MM.1S (cell line): ENCODE measurements around the gene HRH3.

Experiments
- DNase-seq: peaks from one replicate; pipeline ENCODE4 v3.0.0-alpha.2; 2015
- H2AFZ ChIP-seq: fragments of 300-600 bp; sonication (generic); 2 replicates; pipeline ENCODE4 v1.6.0; 2016; ENCODE audit warnings: antibody characterized with exemption, low read length
- H3F3A ChIP-seq: fragments of 300-600 bp; sonication (generic); 2 replicates; pipeline ENCODE4 v1.6.1; 2016; ENCODE audit warnings: mild to moderate bottlenecking, antibody characterized with exemption, low read length, moderate library complexity, mixed read lengths; ENCODE audit not compliant: insufficient read depth
- H3K27ac ChIP-seq: fragments of 300-600 bp; sonication (generic); 2 replicates; pipeline ENCODE4 v1.5.1; 2016; ENCODE audit warnings: mild to moderate bottlenecking, low read length
- H3K27me3 ChIP-seq: fragments of 300-600 bp; sonication (generic); replicated peaks from 2 replicates; pipeline ENCODE4 v1.6.0; 2016; ENCODE audit warnings: low read length; ENCODE audit not compliant: insufficient read depth
- H3K36me3 ChIP-seq: fragments of 300-600 bp; sonication (generic); replicated peaks from 2 replicates; pipeline ENCODE4 v1.6.1; 2016; ENCODE audit warnings: mild to moderate bottlenecking, low read length, mixed read lengths; ENCODE audit not compliant: insufficient read depth
- H3K4me1 ChIP-seq: fragments of 300-600 bp; sonication (generic); 2 replicates; pipeline ENCODE4 v1.6.1; 2016; ENCODE audit warnings: low read length, mixed read lengths
- H3K4me2 ChIP-seq: fragments of 300-600 bp; sonication (generic); 2 replicates; pipeline ENCODE4 v1.6.0; 2016; ENCODE audit warnings: low read depth, low read length
- H3K4me3 ChIP-seq: fragments of 300-600 bp; sonication (generic); 2 replicates; pipeline ENCODE4 v1.5.1; 2016; ENCODE audit warnings: low read length, mixed read lengths
- H3K79me2 ChIP-seq: fragments of 300-600 bp; sonication (generic); 2 replicates; pipeline ENCODE4 v1.6.1; 2016; ENCODE audit warnings: mixed run types, low read length, mixed read lengths
- H3K9ac ChIP-seq: fragments of 300-600 bp; sonication (generic); 2 replicates; pipeline ENCODE4 v1.6.1; 2016; ENCODE audit warnings: low read length, mixed read lengths
- H3K9me2 ChIP-seq: fragments of 300-600 bp; sonication (generic); replicated peaks from 2 replicates; pipeline ENCODE4 v1.6.1; 2016; ENCODE audit warnings: mild to moderate bottlenecking, low read length, mixed read lengths; ENCODE audit not compliant: insufficient read depth
- H3K9me3 ChIP-seq: fragments of 300-600 bp; sonication (generic); replicated peaks from 2 replicates; pipeline ENCODE4 v1.6.1; 2016; ENCODE audit warnings: mild to moderate bottlenecking, low read length, mixed read lengths; ENCODE audit not compliant: insufficient read depth
- H4K20me1 ChIP-seq: fragments of 300-600 bp; sonication (generic); 2 replicates; pipeline ENCODE4 v1.6.1; 2016; ENCODE audit warnings: mild to moderate bottlenecking, low read length, moderate library complexity, mixed read lengths; ENCODE audit not compliant: insufficient read depth
- CTCF ChIP-seq: fragments of 300-600 bp; sonication (generic); IDR thresholded peaks from 2 replicates; pipeline ENCODE4 v1.5.1; 2016; ENCODE audit warnings: antibody characterized with exemption, low read length, mixed read lengths
- EZH2 ChIP-seq: fragments of 300-600 bp; sonication (generic); optimal IDR thresholded peaks from 2 replicates; pipeline ENCODE3; 2017; ENCODE audit warnings: low read depth, mild to moderate bottlenecking, antibody characterized with exemption, low read length, mixed read lengths
- EZH2phosphoT487 ChIP-seq: fragments of 300-600 bp; sonication (generic); IDR thresholded peaks from 2 replicates; pipeline ENCODE4 v1.6.1; 2018; ENCODE audit warnings: antibody characterized with exemption, low read length

HRH3 gene

GRCh38 chr20:62190639-62191411 lies 29.3 kb downstream of the HRH3 start:
- Histone ChIP-seq H4K20me1 (no peaks in the 10 kb centered on the region), H3K79me2 (peaks cover 47% of the 10 kb centered on the region), H3K36me3 (no peaks in the 10 kb centered on the region; the same call in 1 of the 2 replicates), H3K9me2 (no peaks in the 10 kb centered on the region), H3K27me3 (no peaks in the 10 kb centered on the region), H2AFZ (no peak overlapping the region), H3K27ac (no peak overlapping the region), H3K9me3 (no peaks in the 10 kb centered on the region), H3F3A (no peaks in the 10 kb centered on the region), H3K4me2 (no peak overlapping the region), H3K9ac (no peak overlapping the region), H3K4me1 (no peaks in the 10 kb centered on the region), H3K4me3 (no peak overlapping the region)
- TF ChIP-seq EZH2phosphoT487 (no peak), EZH2 (no peak), CTCF (no peak)
- DNase-seq: no peak

- no peaks in the 10 kb centered on the region for H3K9me2 ChIP-seq
- no peak overlapping the region for H3K9ac ChIP-seq
- peaks cover 6% of the 10 kb centered on the region for H3F3A ChIP-seq
- H3K4me1 ChIP-seq: peaks cover 2% of the 10 kb centered on the region
- TF ChIP-seq CTCF (no peak), EZH2 (no peak), EZH2phosphoT487 (no peak)
- no peak for DNase-seq
- no peak overlapping the region for H3K27ac ChIP-seq
- no peak overlapping the region for H2AFZ ChIP-seq
- H3K27me3 ChIP-seq: no peaks in the 10 kb centered on the region
- H4K20me1 ChIP-seq: no peaks in the 10 kb centered on the region
- H3K4me3 ChIP-seq: no peak overlapping the region
- H3K4me2 ChIP-seq: no peak overlapping the region
- H3K79me2 ChIP-seq: peaks cover 70% of the 10 kb centered on the region
- no peaks in the 10 kb centered on the region for H3K36me3 ChIP-seq
- no peaks in the 10 kb centered on the region for H3K9me3 ChIP-seq
Observed at GRCh38 chr20:62186887-62187866, 32.9 kb downstream of the HRH3 start.

- Histone ChIP-seq H3K79me2 (peaks cover 69% of the 10 kb centered on the region), H2AFZ (no peak overlapping the region), H4K20me1 (no peaks in the 10 kb centered on the region), H3K9me3 (no peaks in the 10 kb centered on the region), H3K27ac (no peak overlapping the region), H3K36me3 (no peaks in the 10 kb centered on the region), H3K4me1 (peaks cover 8% of the 10 kb centered on the region), H3K9me2 (no peaks in the 10 kb centered on the region), H3K4me2 (no peak overlapping the region), H3K4me3 (no peak overlapping the region), H3F3A (peaks cover 10% of the 10 kb centered on the region), H3K9ac (no peak overlapping the region), H3K27me3 (no peaks in the 10 kb centered on the region)
- no peak for DNase-seq
- no peak for TF ChIP-seq EZH2
Observed at GRCh38 chr20:62186096-62186426, 34.0 kb downstream of the HRH3 start.
